Measurements from ENCODE around the gene COPRS.

DNA sequence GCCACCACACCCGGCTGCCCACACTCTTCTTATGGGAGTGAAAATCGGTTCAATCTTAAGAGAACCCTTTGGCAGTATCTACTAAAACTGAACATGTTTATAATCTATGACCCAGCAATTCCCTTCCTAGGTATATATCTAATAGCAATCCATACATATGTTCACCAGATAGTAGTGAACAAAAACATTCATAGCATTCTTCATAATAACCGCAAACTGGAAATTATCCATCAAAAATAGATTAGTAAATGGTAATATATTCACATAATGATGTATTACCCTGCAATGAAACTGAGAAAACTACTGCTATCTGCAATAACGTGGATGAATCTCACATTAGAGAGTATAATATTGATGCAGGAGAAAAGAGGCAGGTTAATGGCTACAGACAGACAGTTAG is 23.1 kb downstream of the COPRS start:
- TF ChIP-seq, protein P1, sequence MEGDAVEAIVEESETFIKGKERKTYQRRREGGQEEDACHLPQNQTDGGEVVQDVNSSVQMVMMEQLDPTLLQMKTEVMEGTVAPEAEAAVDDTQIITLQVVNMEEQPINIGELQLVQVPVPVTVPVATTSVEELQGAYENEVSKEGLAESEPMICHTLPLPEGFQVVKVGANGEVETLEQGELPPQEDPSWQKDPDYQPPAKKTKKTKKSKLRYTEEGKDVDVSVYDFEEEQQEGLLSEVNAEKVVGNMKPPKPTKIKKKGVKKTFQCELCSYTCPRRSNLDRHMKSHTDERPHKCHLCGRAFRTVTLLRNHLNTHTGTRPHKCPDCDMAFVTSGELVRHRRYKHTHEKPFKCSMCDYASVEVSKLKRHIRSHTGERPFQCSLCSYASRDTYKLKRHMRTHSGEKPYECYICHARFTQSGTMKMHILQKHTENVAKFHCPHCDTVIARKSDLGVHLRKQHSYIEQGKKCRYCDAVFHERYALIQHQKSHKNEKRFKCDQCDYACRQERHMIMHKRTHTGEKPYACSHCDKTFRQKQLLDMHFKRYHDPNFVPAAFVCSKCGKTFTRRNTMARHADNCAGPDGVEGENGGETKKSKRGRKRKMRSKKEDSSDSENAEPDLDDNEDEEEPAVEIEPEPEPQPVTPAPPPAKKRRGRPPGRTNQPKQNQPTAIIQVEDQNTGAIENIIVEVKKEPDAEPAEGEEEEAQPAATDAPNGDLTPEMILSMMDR (IDR thresholded peaks at IDR 0.05): no peak
- TF ChIP-seq POLR2A (IDR thresholded peaks at IDR 0.05) (no peak), POLR2AphosphoS5 (IDR thresholded peaks at IDR 0.05) (no peak)

Data from prostate gland (tissue), 2 donors.